NCI-H345 treated with DMSO at 0.1 percent for 48 hours (cell line): ENCODE results near the gene RNF40.

ENCODE experiments used
- DNase-seq: peaks from one replicate; lab custom pipeline; 2025; ENCODE audit not compliant: unreplicated experiment; lab: John Stamatoyannopoulos, UW

The RNF40 gene

DNA sequence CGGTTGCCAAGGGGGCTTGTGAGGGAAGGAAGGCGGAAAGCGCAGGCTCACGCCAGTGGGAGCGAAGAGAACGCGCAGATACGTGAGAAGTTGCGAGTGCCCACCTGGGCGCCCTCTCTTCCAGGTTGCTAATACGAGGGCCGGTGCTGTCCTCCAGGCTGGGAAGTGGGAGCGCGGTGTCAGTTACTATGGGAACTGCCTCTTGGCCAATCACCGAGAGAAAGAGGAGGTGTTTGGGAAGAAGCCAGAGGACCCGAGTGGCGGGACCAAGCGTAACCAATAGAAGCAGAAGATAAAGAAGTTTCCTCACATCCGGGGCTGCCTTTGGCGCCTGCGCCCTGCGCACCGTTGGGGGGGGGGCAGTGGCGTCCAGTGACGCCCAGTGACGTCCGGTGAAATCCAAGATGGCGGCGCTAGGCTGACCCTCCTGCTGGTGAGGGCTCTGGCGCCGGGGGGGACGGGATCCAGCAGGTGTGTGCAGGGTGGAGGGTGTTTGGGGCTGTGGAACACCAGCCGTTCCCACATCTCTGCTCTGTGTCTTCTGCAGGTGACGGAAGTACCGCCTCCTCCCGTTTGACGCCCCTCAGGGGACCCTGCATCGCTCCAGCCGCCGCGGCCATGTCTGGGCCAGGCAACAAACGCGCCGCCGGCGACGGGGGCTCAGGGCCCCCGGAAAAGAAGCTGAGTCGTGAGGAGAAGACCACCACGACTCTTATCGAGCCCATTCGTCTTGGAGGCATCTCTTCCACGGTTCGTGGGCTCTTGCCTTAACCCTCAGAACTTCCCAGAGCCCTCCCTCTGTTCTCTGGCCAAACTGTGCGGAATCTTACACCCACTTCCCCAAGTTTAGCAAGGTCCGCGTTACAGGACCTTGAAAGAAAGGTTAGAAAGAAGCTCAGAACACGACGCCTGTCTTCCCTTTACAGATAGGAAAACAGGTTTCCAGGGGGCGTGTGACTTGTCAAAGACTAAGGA, at the start of gene RNF40, which contains the start of gene CFAP119:
Gene RNF40, plus strand, starts transcription at position 395 of the 975 bp plus-strand sequence. Its CDS starts 224 bp downstream, at position 619.
Gene CFAP119, minus strand, starts transcription at position 135 of the 975 bp plus-strand sequence. CDS start 314 bp downstream, outside the sequence.
- peak; percentile 100 for DNase-seq

DNA sequence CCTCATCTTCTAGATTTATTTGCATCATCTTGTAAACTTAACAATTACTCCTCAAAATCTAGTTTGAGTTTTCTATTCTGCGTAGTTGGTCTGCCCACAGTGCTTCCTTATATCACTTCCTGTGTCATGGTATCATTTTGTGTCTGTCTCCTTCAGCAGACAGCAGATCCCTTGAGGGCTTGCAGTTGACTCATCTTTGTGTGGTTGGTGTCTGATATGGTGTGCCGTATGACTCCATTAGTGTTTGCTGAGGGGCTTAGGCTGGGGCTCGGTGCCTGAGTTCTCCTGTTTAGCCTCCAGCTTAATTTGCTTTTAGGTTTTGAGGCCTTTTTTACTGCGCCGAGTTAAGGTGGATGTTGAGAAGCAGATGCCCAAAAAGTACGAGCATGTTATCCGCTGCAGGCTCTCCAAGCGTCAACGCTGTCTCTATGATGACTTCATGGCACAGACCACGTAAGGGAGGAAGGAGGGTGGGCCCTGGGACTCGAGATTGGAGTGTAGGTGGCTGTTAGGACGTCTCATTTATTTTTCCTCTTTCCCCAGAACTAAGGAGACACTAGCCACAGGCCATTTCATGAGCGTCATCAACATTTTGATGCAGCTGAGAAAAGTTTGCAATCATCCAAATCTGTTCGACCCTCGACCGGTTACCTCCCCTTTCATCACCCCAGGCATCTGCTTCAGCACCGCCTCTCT, 46.2 kb upstream of the RNF40 start:
- no peak for DNase-seq

DNA sequence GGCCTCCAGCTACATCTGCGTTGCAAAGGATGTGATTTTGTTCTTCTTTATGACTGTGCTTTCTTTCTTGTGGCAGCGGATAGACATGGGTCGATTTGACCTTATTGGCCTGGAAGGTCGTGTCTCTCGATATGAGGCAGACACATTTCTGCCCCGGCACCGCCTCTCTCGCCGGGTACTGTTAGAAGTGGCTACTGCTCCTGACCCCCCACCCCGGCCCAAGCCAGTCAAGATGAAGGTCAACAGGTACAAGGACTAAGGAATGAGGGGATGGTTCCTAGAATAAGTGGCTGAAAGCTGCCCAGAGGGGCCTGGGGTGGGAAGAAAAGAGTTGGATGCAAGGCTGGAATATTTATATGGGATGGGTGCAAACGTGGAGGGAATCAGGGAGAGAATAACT, 42.0 kb upstream of the RNF40 start:
- no peak for DNase-seq

DNA sequence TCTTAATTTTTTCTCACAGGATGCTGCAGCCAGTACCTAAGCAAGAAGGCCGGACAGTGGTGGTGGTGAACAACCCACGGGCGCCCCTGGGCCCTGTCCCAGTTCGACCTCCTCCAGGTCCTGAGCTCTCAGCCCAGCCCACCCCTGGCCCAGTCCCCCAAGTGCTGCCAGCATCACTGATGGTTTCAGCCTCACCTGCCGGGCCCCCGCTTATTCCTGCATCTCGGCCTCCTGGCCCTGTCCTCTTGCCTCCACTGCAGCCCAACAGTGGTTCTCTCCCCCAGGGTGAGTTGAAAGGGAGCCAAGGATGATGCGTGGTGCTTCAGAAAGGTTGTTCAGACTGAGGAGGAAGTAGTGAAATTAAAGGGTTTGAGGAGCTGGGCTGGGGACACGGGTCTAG, 41.4 kb upstream of the RNF40 start:
- DNase-seq = no peak

DNA sequence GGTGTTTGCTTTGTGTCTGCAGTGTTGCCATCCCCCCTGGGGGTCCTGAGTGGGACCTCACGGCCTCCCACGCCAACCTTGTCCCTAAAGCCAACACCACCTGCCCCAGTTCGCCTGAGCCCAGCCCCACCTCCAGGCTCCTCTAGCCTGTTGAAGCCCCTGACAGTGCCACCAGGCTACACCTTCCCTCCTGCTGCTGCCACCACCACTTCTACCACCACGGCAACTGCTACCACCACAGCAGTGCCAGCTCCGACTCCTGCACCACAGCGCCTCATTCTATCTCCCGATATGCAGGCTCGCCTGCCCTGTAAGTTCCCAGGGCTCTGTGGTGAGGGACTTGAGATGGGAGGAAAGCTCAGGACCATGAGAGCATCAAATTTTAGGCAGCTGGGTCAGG, 41.0 kb upstream of the RNF40 start:
- no peak for DNase-seq

DNA sequence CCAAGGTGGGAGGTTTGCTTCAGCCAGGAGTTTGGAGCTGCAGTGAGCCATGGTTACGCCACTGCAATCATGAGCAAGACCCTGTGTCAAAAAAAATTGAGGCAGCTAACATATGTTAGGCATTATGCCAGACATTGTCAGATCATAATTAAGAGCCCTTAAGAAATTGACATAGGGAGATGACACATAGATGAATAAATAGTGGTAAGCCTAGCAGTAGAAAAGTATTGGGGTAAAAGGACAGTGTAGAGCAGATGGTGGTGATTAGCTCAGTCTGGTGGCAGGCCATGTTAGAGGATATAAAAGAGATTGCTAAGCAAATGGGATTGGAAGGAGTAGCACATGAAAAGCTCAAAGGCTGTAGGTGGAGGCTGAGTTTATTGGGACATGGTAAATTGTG, 40.5 kb upstream of the RNF40 start:
- DNase-seq = no peak

DNA sequence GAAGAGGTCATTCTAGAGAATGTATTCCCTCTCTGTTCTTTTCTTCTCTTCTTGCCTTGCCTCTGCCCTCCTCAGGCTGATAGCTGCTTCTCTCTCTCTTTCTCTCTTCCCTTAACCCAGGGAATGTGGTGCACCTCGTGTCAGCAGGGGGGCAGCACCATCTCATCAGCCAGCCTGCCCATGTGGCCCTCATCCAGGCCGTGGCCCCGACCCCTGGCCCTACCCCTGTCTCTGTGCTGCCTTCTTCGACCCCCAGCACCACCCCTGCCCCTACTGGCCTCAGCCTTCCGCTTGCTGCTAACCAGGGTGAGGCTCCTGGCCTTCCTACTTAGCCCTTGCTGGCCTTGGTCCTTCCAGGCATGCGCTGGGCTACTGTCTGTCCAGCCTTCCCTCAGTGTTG, 39.7 kb upstream of the RNF40 start:
- DNase-seq = no peak

DNA sequence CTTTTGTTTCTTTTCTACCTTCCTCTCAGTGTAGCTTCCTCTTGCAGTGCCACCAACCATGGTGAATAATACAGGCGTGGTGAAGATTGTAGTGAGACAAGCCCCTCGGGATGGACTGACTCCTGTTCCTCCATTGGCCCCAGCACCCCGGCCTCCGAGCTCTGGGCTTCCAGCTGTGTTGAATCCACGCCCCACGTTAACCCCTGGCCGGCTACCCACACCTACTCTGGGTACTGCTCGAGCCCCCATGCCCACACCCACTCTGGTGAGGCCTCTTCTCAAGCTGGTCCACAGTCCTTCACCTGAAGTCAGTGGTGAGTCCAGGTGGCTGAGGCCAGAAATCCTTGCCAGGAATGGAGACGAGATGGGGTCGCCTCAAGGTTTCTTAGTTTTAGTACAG, 39.2 kb upstream of the RNF40 start:
- DNase-seq = no peak

DNA sequence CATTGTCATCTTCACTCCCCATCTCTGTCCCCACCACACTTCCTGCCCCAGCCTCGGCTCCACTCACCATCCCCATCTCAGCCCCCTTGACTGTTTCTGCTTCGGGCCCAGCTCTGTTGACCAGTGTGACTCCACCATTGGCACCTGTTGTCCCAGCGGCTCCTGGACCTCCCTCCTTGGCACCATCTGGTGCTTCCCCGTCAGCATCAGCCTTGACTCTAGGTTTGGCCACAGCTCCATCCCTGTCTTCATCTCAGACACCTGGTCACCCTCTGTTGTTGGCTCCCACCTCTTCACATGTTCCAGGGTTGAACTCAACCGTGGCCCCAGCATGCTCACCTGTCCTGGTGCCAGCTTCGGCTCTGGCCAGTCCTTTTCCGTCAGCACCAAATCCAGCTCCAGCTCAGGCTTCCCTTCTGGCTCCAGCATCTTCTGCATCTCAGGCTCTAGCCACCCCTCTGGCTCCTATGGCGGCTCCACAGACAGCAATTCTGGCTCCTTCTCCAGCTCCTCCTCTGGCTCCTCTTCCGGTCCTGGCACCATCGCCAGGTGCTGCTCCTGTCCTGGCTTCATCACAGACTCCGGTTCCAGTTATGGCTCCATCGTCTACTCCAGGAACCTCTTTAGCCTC, 38.3 kb upstream of the RNF40 start:
- no peak for DNase-seq

DNA sequence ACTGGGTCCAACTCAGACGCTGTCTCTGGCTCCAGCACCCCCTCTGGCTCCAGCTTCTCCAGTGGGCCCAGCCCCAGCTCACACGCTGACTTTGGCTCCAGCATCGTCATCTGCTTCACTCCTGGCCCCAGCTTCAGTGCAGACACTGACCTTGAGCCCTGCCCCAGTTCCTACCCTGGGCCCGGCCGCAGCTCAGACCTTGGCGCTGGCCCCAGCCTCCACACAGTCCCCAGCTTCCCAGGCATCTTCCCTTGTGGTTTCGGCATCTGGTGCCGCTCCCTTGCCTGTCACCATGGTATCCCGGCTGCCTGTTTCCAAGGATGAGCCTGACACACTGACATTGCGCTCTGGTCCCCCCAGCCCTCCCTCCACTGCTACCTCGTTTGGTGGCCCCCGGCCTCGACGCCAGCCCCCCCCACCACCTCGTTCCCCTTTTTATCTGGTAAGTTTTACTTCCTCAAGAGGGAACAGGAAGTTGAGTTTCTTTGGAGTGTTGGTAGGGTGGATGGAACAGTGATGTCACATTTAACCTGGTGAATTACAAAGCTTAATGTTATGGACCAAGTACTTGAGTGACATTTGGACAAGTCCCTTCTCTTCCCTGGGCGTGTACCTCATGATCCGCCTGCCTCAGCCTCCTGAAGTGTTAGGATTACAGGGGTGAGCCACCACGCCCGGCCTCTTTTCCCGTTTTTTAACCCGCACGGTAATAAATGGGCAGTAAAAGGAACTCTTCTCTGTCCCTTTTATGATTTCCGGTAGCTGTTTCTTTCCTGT, 37.3 kb upstream of the RNF40 start:
- DNase-seq = no peak

DNA sequence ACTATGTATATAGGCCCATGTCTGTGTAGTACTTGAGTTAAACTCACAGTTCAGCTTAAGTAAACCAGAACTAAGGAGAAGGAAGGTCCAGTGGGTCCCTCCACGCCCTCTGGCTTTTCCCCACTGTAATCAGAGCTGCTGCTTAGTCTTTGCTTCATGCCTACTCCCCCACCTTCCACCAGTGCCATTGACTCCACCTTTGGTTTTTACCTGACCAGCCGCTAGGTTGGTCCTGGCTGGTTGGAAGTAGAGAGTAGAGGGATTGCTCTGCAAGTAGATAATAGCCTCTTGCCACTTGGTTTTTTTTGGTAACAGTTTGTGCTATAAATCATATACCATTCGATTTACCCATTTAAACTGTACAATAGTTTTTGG, 36.7 kb upstream of the RNF40 start:
- no peak for DNase-seq

DNA sequence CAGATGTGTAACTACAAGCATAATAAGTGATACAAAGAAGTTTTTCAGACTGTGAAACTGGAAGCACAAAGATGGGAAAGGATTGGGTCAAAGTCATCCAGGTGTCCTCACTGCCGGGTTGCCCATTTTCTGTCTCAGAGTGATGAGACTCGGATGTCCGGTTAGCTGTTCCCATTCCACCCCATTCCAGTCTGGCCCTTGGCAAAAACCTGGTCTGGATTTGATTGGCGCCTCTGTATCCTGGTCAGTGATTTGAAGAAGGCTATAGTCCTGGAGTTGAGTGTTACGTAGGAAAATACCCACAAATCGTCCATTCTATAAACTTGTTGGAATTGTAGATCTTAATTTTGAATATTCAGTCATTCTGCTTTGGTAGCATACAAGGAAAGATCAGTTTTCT, 33.8 kb upstream of the RNF40 start:
- DNase-seq = no peak

DNA sequence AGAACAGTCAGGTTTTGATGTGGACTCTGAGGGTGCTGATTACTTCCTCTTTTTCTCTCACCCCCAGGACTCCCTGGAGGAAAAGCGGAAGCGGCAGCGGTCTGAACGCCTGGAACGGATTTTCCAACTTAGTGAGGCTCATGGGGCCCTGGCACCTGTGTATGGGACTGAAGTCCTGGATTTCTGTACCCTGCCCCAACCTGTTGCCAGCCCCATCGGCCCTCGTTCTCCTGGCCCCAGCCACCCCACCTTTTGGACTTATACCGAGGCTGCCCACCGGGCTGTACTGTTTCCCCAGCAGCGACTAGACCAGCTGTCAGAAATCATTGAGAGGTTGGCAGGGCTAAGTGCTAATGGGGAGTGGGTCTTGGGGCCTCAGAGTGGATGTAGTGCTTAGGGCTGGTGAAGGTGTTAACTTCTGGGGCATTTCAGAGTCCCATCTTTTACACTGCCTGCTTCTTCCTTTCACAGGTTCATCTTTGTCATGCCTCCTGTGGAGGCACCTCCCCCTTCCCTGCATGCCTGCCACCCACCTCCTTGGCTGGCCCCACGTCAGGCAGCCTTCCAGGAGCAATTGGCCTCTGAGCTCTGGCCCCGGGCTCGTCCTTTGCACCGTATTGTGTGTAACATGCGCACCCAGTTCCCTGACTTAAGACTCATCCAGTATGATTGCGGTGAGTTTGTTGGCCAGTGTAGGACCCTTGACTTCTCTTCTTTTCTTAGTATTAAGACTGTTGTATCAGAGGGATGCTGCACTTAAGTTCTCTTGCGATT, 33.0 kb upstream of the RNF40 start:
- DNase-seq = no peak

DNA sequence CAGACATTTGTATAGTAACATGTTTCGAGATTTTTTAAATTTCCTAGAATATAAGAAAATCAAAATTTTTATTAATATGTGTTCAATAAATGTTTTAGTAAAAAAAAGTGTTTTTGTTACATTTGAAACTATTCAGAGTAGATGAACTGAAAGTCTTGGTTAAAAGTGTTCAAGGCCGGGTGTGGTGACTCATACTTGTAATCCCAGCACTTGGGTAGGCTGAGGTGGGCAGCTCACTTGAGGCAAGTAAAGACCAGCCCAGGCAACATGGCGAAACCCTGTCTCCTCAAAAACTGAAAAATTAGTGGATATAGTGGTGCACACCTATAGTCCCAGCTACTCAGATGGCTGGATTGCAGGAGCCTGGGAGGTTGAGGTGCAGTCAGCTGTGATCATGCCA, 30.7 kb upstream of the RNF40 start:
- no peak for DNase-seq

DNA sequence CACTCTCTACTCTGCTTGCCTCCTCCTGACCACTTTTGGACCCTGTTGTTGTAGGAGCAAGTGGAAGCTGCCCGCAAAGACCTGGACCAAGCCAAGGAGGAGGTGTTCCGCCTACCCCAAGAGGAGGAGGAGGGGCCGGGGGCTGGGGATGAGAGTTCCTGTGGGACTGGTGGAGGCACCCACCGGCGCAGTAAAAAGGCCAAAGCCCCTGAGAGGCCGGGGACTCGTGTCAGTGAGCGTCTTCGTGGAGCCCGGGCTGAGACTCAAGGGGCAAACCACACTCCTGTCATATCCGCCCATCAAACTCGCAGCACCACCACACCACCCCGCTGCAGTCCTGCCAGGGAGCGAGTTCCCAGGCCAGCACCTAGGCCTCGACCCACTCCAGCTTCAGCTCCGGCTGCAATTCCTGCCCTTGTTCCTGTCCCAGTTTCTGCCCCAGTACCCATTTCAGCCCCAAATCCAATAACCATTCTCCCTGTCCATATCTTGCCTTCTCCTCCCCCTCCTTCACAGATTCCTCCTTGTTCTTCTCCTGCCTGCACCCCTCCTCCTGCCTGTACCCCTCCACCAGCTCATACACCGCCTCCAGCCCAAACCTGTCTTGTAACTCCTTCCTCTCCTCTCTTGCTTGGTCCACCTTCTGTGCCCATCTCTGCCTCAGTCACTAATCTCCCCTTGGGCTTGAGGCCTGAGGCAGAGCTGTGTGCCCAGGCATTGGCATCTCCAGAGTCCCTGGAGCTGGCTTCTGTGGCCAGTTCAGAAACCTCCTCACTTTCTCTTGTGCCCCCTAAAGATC, 24.9 kb upstream of the RNF40 start:
- no peak for DNase-seq

DNA sequence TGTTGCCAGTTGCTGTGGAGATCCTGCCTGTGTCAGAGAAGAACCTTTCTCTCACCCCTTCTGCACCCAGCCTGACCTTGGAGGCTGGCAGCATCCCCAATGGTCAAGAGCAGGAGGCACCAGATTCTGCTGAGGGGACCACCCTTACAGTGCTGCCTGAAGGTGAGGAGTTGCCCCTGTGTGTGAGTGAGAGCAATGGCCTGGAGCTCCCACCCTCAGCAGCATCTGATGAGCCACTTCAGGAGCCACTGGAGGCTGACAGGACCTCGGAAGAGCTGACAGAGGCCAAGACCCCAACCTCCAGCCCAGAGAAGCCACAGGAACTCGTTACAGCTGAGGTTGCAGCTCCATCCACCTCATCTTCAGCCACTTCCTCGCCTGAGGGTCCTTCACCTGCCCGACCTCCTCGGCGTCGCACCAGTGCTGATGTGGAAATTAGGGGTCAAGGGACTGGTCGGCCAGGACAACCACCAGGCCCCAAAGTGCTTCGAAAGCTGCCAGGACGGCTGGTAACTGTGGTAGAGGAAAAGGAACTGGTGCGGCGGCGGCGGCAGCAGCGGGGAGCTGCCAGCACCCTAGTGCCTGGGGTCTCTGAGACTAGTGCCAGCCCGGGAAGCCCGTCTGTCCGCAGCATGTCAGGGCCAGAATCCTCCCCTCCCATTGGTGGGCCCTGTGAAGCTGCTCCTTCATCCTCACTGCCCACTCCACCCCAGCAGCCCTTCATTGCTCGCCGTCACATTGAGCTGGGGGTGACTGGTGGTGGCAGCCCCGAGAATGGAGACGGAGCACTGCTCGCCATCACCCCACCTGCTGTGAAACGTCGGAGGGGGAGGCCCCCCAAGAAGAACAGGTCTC, 24.1 kb upstream of the RNF40 start:
- no peak for DNase-seq

DNA sequence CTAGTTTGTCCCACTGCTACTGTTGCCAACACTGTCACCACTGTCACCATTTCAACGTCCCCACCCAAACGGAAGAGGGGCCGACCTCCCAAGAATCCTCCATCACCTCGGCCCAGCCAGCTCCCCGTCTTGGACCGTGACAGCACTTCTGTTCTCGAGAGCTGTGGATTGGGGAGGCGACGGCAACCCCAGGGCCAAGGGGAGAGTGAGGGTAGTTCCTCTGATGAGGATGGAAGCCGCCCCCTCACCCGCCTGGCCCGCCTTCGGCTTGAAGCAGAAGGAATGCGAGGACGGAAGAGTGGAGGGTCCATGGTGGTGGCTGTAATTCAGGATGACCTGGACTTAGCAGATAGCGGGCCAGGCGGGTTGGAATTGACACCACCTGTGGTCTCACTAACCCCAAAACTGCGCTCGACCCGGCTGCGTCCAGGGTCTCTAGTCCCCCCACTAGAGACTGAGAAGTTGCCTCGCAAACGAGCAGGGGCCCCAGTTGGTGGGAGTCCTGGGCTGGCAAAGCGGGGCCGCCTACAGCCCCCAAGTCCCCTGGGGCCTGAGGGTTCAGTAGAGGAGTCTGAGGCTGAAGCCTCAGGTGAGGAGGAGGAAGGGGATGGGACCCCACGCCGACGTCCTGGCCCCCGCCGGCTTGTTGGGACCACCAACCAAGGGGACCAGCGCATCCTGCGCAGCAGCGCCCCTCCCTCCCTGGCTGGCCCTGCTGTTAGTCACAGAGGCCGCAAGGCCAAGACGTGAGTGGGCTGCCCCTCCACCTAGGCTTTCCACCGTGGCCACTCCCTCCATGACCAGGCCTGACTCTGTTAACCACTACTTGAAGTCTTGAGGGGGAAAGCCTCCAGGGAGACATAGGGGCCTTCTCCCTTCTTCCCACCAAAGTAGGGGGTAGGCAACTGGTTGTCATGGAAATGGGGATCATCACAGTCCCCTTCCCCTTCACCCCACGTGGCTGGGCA, 22.9 kb upstream of the RNF40 start:
- no peak for DNase-seq
